Measurements from ENCODE around the gene GNRHR. TPM values are rescaled to one million over a fixed set of nuclear protein-coding genes. Genes with fewer than 3 reads are reported as not detected.
"Not testable (repeated sequence)": the region's sequence is repeated elsewhere in the genome, so short reads cannot be mapped to it uniquely, and the experiment has no call there.

The GNRHR gene
- total and polyA plus RNA-seq, 9 donors, result 0.24 to 0.61 (median 0.28) TPM; not detected in 2

DNA sequence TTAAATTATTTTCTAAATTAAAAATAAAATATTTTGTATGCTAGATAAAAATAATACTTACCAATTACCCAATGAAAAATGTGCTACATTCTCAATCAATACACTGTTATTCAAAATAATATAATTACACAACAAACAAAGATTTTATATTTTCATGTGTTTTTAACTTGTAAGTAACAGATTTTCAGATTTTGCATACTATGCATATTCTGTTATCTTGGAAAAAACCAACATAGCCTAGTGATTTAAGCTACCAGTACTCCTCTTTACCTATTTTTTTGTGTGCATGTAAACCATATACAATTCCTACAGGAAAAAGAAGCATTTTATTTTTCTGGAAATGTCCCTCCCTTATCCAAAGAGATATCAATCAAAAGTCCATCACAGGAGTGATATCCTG is 10.0 kb upstream of the GNRHR start:
- no peak overlapping the region for H3K4me3 ChIP-seq (ENCODE audit: low read length)
- no peaks in the 10 kb centered on the region for H3K27me3 ChIP-seq (ENCODE audit: control insufficient read depth, insufficient read depth, low read length)
- no peaks in the 10 kb centered on the region for H3K36me3 ChIP-seq (ENCODE audit: control insufficient read depth, insufficient read depth, low read length)
- no peak overlapping the region for H3K27ac ChIP-seq (ENCODE audit: low read length)
- no peak for DNase-seq
- H3K9me3 ChIP-seq (replicated peaks; ENCODE audit: control insufficient read depth, low read depth, low read length), result no peaks in the 10 kb centered on the region
- H3K4me1 ChIP-seq (ENCODE audit: control insufficient read depth, insufficient read depth, low read length), result no peaks in the 10 kb centered on the region

DNA sequence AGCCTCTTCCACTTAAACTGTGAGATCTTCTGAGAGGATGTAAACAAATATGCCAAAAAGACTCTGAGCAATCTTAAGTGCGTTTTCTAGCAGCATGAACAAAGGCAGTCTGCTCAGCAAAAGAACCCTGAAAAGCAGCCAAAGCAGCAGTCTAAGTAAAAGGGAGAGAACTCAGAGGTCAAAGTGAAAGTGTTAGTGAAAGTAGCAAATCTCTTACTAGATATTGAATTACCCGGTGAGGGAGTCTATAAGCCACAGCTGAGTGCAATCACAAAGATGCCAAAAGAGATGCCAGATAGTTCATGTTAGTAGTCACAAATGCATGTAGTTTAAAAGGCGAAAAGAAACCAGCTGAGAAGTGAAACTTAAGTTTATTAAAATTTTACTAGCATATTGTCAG is 7.9 kb upstream of the GNRHR start:
- no peaks in the 10 kb centered on the region for H3K4me1 ChIP-seq (ENCODE audit: control insufficient read depth, insufficient read depth, low read length)
- H3K27me3 ChIP-seq (ENCODE audit: control insufficient read depth, insufficient read depth, low read length), result no peaks in the 10 kb centered on the region
- H3K4me3 ChIP-seq (ENCODE audit: low read length), result no peak overlapping the region
- WGBS (ENCODE audit: insufficient coverage), result 0% methylated on average over 1 of the region's 3 CpGs
- DNase-seq, result peak; percentile 23
- no peaks in the 10 kb centered on the region for H3K9me3 ChIP-seq (replicated peaks; ENCODE audit: control insufficient read depth, low read depth, low read length)
- no peak overlapping the region for H3K27ac ChIP-seq (ENCODE audit: low read length)
- H3K36me3 ChIP-seq (ENCODE audit: control insufficient read depth, insufficient read depth, low read length), result no peaks in the 10 kb centered on the region

DNA sequence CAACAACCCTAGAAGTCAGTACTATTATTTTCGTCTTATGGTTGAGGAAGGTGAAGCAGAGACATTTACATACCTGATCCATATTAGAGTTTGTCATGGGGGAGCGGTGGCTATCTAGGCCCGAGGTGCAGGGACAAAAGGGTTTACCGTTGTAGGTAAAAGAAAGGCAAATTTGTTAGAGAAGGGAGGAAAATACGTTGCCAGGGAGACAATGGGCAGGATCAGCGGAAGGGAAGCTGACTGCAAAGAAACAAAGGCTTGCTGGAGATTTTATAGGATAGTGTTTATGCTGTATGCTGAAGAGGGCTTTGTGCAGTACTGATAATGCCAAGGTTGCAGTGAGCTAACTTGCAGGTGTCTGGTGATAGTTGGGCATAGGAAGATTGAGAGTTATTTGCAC is 2.8 kb upstream of the GNRHR start:
- H3K4me3 ChIP-seq (ENCODE audit: low read length); H3K27ac ChIP-seq (ENCODE audit: low read length); DNase-seq; H3K36me3 ChIP-seq (ENCODE audit: control insufficient read depth, insufficient read depth, low read length); H3K27me3 ChIP-seq (ENCODE audit: control insufficient read depth, insufficient read depth, low read length); H3K9me3 ChIP-seq (replicated peaks; ENCODE audit: control insufficient read depth, low read depth, low read length); H3K4me1 ChIP-seq (ENCODE audit: control insufficient read depth, insufficient read depth, low read length): not testable (repeated sequence)
- 66% methylated on average over 5 of the region's 6 CpGs for WGBS (ENCODE audit: insufficient coverage)

DNA sequence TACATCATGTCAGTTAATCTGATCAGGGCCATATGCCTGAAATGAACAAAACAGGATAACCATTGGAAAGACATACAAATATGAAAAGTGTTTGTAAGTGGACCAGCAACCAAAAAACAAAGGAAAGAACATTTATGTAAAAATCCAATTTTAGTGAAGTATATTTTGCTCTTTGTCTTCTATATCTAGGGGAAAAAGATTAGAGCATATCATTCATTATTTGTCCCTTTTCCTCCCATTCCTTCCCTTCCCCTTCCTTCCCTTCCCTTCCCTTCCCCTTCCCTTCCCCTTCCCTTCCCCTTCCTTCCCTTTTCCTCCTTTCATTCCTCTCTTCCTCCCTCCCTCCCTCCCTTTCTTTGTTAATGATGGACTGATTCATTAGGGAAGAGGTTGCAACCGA is 1.8 kb upstream of the GNRHR start:
- Histone ChIP-seq H3K4me3 (ENCODE audit: low read length) (no peak overlapping the region), H3K27me3 (ENCODE audit: control insufficient read depth, insufficient read depth, low read length) (no peaks in the 10 kb centered on the region), H3K4me1 (ENCODE audit: control insufficient read depth, insufficient read depth, low read length) (no peaks in the 10 kb centered on the region), H3K9me3 (replicated peaks; ENCODE audit: control insufficient read depth, low read depth, low read length) (no peaks in the 10 kb centered on the region), H3K36me3 (ENCODE audit: control insufficient read depth, insufficient read depth, low read length) (no peaks in the 10 kb centered on the region), H3K27ac (ENCODE audit: low read length) (no peak overlapping the region)
- WGBS (ENCODE audit: insufficient coverage), result no CpG with 5 or more reads among the region's 1 CpG
- no peak for DNase-seq

DNA sequence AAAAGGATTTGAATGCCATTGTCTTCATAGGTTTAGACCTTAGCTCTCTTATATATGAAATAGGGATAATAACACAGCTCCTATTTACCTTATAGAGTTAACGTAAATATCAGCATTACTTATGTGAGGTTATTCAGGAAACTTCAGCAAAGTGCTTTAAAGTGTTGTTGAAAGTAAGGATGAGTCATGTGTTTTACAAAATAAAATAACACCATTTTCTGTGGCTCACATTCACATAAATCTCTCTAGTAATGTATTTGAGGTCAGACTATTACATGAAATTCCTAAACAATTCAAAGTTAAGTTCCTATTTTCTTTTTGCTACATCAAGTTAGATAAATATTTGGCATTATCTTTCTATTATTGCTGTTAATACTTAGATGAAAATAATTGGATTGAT is 2.9 kb downstream of the GNRHR start:
- DNase-seq, result no peak
- Histone ChIP-seq H3K4me1 (ENCODE audit: control insufficient read depth, insufficient read depth, low read length) (no peaks in the 10 kb centered on the region), H3K4me3 (ENCODE audit: low read length) (no peak overlapping the region), H3K36me3 (ENCODE audit: control insufficient read depth, insufficient read depth, low read length) (no peaks in the 10 kb centered on the region), H3K27ac (ENCODE audit: low read length) (no peak overlapping the region), H3K9me3 (replicated peaks; ENCODE audit: control insufficient read depth, low read depth, low read length) (no peaks in the 10 kb centered on the region), H3K27me3 (ENCODE audit: control insufficient read depth, insufficient read depth, low read length) (no peaks in the 10 kb centered on the region)
- WGBS (ENCODE audit: insufficient coverage), result no CpG with 5 or more reads among the region's 1 CpG

DNA sequence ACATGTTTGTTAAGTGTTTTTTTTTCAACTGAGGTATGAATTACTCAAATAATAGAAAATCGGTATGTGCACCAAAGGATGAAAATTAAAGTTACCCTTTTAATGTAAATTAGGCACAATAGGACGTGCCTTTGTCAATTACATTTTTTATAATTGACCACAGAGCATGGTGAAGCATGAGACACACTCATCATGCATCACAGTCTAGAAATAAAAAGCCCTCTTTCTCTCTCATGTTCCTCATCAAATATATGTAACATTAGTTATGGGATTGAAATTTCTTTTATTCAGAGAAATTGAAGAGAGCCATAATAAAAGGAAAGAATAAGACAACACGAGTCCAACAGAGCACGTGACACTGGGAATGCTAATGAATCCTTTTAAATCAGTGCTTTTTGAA is 3.5 kb downstream of the GNRHR start:
- Histone ChIP-seq H3K9me3 (replicated peaks; ENCODE audit: control insufficient read depth, low read depth, low read length) (no peaks in the 10 kb centered on the region), H3K27ac (ENCODE audit: low read length) (no peak overlapping the region), H3K27me3 (ENCODE audit: control insufficient read depth, insufficient read depth, low read length) (no peaks in the 10 kb centered on the region), H3K36me3 (ENCODE audit: control insufficient read depth, insufficient read depth, low read length) (no peaks in the 10 kb centered on the region), H3K4me1 (ENCODE audit: control insufficient read depth, insufficient read depth, low read length) (no peaks in the 10 kb centered on the region), H3K4me3 (ENCODE audit: low read length) (no peak overlapping the region)
- no CpG with 5 or more reads among the region's 4 CpGs for WGBS (ENCODE audit: insufficient coverage)
- DNase-seq, result no peak

DNA sequence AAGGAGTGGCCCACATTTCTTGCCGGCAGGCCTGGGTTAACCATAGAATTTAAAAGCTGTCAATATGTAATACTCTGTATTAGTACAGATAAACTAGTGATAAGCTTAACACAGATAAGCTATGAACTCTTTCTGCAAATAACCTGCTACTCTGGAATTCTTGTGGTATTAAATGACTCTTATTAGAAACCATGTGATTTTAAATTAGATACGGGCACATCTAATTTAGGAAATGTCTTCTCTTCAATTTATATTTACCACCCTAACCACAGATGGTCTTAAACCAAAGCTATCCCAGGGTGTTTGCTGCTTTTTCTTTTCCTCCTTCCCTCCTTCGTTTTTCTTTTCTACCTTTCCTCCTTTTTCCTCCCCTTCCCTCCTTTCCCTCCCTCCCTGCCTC is 4.9 kb downstream of the GNRHR start:
- Histone ChIP-seq H3K9me3 (replicated peaks; ENCODE audit: control insufficient read depth, low read depth, low read length) (no peaks in the 10 kb centered on the region), H3K27me3 (ENCODE audit: control insufficient read depth, insufficient read depth, low read length) (no peaks in the 10 kb centered on the region), H3K4me1 (ENCODE audit: control insufficient read depth, insufficient read depth, low read length) (no peaks in the 10 kb centered on the region), H3K4me3 (ENCODE audit: low read length) (no peak overlapping the region), H3K36me3 (ENCODE audit: control insufficient read depth, insufficient read depth, low read length) (no peaks in the 10 kb centered on the region), H3K27ac (ENCODE audit: low read length) (no peak overlapping the region)
- DNase-seq, result no peak
- WGBS (ENCODE audit: insufficient coverage), result 55% methylated on average over 1 of the region's 3 CpGs

DNA sequence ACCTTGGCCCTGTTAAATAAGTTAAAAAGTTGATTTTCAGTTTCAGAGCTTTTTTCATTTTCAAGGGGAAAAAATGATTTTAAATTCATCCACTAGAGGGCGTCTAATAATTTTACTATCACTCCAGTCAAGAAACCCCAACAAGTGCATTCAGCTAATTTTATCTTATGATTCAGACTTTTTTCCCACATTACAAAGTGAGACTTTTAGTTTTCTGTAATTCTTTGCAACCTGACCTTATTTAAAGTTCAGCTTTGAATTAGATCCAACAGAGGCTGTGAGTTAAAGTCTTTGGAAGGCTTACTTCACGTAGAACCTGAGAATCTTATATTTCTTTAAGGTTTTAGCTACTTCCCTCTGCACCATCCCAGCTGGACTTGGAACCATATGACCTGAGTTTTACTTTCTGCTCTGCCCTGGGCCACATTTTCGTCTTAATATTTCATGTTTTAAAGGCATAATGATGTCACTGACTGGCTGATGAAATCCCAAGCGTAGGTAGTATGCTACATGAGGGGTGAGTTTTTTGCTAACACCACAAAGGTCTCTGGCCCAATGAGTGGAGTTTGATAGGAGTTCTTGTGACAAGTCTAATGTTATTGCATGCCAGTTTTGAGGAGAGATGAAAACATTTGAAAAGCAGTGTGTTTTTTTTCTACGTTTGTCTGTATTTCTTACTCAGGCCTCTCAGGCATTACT is 7.2 kb downstream of the GNRHR start:
- H3K4me3 ChIP-seq (ENCODE audit: low read length), result no peak overlapping the region

DNA sequence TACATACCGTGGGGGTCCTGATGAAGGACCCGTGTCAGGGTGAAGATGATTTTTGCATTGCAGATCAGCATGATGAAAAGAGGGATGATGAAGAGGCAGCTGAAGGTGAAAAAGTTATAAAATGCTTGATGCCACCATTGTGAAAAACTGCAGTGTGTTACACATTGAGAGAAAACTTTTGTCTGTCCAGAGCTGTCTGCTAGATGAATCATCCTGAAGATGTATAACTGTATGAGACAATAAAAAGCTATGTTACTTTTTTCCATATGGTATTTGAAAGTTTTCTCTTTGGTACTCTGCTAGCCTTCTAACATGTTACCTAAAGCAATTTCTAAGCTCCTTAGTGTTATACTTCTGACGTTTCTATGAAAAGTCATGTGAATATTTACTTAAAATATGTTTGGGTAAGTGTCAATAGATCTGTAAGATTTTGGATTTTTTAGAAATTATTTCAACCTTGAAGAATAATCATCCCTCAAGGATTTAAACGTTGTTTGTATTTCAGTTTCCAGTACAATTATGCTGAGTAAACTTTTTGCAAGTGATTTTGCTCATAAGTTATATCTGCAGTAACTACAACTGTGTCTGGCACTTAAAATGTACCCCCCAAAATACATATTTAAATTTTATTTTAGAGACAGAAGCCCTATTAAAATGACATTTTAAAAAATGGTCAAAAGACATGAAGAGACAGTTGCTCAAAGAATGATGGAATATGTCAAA is 9.5 kb downstream of the GNRHR start:
- H3K27me3 ChIP-seq (ENCODE audit: control insufficient read depth, insufficient read depth, low read length), result no peaks in the 10 kb centered on the region
- H3K27ac ChIP-seq (ENCODE audit: low read length), result no peak overlapping the region
- H3K36me3 ChIP-seq (ENCODE audit: control insufficient read depth, insufficient read depth, low read length), result no peaks in the 10 kb centered on the region
- H3K9me3 ChIP-seq (replicated peaks; ENCODE audit: control insufficient read depth, low read depth, low read length), result no peaks in the 10 kb centered on the region
- 33% methylated on average over 1 of the region's 4 CpGs for whole genome bisulfite sequencing (ENCODE audit: insufficient coverage)
- no peak for DNase-seq
- no peaks in the 10 kb centered on the region for H3K4me1 ChIP-seq (ENCODE audit: control insufficient read depth, insufficient read depth, low read length)
- H3K4me3 ChIP-seq (ENCODE audit: low read length), result no peak overlapping the region

More for the DNA sequence above, 7.2 kb downstream of the GNRHR start:
- WGBS (ENCODE audit: insufficient coverage), result 100% methylated on average over 1 of the region's 5 CpGs
- H3K36me3 ChIP-seq (ENCODE audit: control insufficient read depth, insufficient read depth, low read length), result no peaks in the 10 kb centered on the region
- no peaks in the 10 kb centered on the region for H3K9me3 ChIP-seq (replicated peaks; ENCODE audit: control insufficient read depth, low read depth, low read length)
- peak; percentile 45 for DNase-seq
- H3K27ac ChIP-seq (ENCODE audit: low read length), result no peak overlapping the region
- H3K27me3 ChIP-seq (ENCODE audit: control insufficient read depth, insufficient read depth, low read length), result no peaks in the 10 kb centered on the region
- no peaks in the 10 kb centered on the region for H3K4me1 ChIP-seq (ENCODE audit: control insufficient read depth, insufficient read depth, low read length)

DNA sequence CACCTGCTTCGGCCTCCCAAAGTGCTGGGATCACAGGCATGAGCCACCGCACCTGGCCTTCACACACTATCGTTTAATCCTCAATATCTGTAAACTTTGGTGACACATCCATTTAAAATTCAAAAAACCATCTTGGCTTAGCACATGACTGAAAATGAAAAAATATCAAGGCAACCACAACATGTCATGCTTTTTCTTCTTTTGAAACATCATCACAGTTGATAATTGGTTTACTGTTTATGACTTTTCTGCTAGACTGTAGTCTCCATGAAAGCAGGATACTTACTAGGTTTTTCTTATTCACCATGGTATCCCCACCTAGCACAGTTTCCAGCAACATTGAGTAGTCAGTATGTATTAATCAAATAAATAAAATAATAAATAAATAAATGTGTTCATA is 11.0 kb downstream of the GNRHR start:
- no peaks in the 10 kb centered on the region for H3K27me3 ChIP-seq (ENCODE audit: control insufficient read depth, insufficient read depth, low read length)

More for the DNA sequence above, 11.0 kb downstream of the GNRHR start:
- Histone ChIP-seq H3K4me1 (ENCODE audit: control insufficient read depth, insufficient read depth, low read length) (no peaks in the 10 kb centered on the region), H3K27ac (ENCODE audit: low read length) (no peak overlapping the region), H3K9me3 (replicated peaks; ENCODE audit: control insufficient read depth, low read depth, low read length) (no peaks in the 10 kb centered on the region), H3K36me3 (ENCODE audit: control insufficient read depth, insufficient read depth, low read length) (no peaks in the 10 kb centered on the region), H3K4me3 (ENCODE audit: low read length) (no peak overlapping the region)
- no peak for DNase-seq
- 93% methylated on average over 3 of the region's 3 CpGs for WGBS (ENCODE audit: insufficient coverage)
